Activated T-cell treated with anti-CD3 and anti-CD28 coated beads, Interleukin-2, amount 50 U/mL, for 24 hours (primary cell): Measurements from ENCODE around the gene RNF152.

ENCODE experiments used
- DNase-seq: peaks from one replicate; pipeline ENCODE4 v3.0.0-alpha.2; 2020
- H3K27ac Mint-ChIP-seq: 2 replicates; pipeline ENCODE4 v1.8.0; 2020; ENCODE audit warnings: mild to moderate bottlenecking, mixed read lengths
- H3K27me3 Mint-ChIP-seq: 2 replicates; pipeline ENCODE4 v1.8.0; 2020; ENCODE audit warnings: mixed read lengths
- H3K36me3 Mint-ChIP-seq: 2 replicates; pipeline ENCODE4 v1.8.0; 2020; ENCODE audit warnings: low read depth, mixed read lengths
- H3K4me1 Mint-ChIP-seq: 2 replicates; pipeline ENCODE4 v1.8.0; 2020; ENCODE audit warnings: low read depth, mixed read lengths
- H3K4me3 Mint-ChIP-seq: 2 replicates; pipeline ENCODE4 v1.8.0; 2020; ENCODE audit warnings: mild to moderate bottlenecking, moderate library complexity, mixed read lengths
- H3K9me3 Mint-ChIP-seq: 2 replicates; pipeline ENCODE4 v1.8.0; 2020; ENCODE audit warnings: mixed read lengths

Gene RNF152

DNA sequence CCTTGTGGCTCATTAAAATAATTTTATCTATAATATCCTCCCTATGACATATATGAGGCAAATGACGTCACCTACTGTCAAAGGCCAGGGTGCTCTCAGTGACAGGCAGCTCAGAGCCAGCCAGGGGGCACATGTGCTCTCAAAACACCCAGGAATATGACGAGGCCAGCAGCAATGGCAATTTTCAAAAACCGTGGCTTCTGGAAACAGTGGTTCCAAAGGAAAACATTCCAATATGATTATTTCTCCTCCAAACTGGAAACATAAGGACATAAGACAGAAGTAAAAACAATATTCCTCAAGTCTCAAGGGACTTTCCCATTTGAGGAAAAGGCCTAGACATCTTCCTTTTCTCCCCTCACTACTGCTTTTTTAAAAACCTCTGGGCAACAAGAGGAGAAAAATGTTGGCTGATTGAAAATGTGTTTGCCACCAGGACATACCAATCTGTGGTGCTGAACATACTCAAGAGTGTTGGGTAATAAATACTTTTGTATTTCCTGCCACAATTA is 40.8 kb downstream of the RNF152 start:
- Mint-ChIP-seq H3K36me3 (no peaks in the 10 kb centered on the region), H3K27ac (no peak overlapping the region), H3K4me1 (no peaks in the 10 kb centered on the region), H3K27me3 (peaks cover 8% of the 10 kb centered on the region), H3K9me3 (no peaks in the 10 kb centered on the region), H3K4me3 (no peak overlapping the region)
- DNase-seq = no peak

DNA sequence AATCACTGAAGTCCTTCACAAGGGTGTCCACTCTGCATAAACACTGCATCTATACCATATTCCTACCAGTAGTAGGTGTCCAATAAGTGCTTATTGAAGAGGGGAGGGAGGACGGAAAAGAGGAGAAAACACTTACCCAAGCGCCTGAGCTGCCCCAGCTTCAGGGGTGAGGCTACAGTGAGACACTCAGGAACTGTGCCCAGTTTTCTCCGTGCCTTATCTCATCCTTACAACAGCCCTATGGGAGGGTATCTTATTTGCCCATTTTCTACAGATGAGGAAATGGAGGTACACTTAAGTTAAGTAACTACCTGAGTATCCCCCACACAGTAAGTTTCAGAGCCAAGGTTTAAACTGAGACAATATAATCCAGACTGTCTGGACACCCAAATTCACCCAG is 41.5 kb downstream of the RNF152 start:
- H3K27me3 Mint-ChIP-seq = peaks cover 8% of the 10 kb centered on the region
- no peak for DNase-seq
- no peaks in the 10 kb centered on the region for H3K4me1 Mint-ChIP-seq
- no peaks in the 10 kb centered on the region for H3K36me3 Mint-ChIP-seq
- no peak overlapping the region for H3K4me3 Mint-ChIP-seq
- H3K27ac Mint-ChIP-seq = no peak overlapping the region
- H3K9me3 Mint-ChIP-seq = no peaks in the 10 kb centered on the region

DNA sequence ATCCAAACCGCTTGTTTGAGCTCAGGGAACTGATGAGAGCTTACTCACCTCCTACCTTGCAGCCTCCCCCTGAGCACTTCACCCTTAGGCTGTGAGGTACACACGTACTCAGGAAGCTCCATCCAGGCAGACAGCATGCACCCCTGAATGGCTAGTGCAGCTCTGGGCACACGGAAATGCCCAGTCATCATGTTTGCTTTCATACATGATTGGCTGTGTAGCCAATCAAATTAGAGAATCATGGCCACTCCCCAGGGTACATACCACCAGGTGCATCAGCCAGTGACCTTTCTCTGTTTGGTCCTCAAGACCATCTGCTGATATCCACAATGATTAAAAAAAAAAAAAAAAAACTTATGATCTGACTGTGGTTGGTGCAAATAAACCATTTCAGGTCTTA is 42.1 kb downstream of the RNF152 start:
- H3K9me3 Mint-ChIP-seq = no peaks in the 10 kb centered on the region
- H3K4me1 Mint-ChIP-seq = no peaks in the 10 kb centered on the region
- H3K27ac Mint-ChIP-seq = no peak overlapping the region
- no peak overlapping the region for H3K4me3 Mint-ChIP-seq
- no peaks in the 10 kb centered on the region for H3K36me3 Mint-ChIP-seq
- DNase-seq = no peak
- H3K27me3 Mint-ChIP-seq = peaks cover 10% of the 10 kb centered on the region

DNA sequence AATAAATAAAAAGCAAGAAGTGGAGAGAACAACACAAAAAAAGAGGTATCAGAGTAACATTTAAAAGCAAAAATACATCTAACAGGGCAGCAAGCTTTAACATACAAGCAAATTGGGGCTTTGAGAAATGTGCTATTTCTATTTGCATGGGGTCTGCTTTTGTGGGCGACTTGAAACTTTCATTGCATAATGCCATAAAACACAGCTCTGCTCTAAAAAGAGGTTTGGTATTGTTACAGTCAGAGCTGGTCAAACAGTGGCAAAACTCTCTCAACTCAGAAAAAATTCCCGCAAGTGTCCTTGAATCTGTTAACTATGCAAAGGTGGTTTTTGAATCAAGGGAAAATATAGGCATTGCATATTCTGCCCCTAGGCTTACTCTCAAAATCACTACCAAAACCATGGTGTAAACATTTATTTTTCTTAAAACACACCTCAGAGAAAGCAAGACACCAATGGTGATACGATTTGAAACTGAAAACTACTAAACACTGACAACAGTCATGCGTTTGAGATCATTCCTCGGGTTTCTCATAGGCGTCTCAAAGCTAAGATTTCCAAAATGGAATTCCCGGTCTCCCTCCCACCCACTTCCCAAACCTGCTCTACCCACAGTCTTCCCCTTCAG is 45.5 kb downstream of the RNF152 start:
- peaks cover 10% of the 10 kb centered on the region for H3K27me3 Mint-ChIP-seq
- H3K9me3 Mint-ChIP-seq = no peaks in the 10 kb centered on the region
- H3K27ac Mint-ChIP-seq = no peak overlapping the region
- DNase-seq = no peak
- H3K36me3 Mint-ChIP-seq = no peaks in the 10 kb centered on the region
- H3K4me3 Mint-ChIP-seq = no peak overlapping the region
- H3K4me1 Mint-ChIP-seq = no peaks in the 10 kb centered on the region

DNA sequence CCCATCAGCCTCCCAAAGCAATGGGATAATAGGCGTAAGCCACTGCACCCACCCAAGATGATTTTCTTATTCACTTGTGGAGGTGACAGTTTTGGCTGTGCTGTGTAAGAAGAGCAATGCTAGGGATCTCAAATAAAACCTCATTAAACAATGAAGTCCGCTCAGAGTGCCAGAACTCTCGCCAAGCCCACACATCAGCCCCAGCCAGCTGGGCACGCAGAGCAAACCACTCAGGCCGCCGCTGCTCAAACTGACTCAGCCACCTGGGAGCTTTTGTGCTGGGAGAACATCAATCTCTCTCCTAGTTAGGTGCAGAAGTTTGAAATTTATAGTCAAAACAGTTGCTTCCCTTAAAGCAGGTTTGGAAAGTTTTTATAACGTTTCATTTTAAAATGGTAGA is 47.6 kb downstream of the RNF152 start:
- Mint-ChIP-seq H3K4me1 (no peaks in the 10 kb centered on the region), H3K27ac (no peak overlapping the region), H3K9me3 (no peaks in the 10 kb centered on the region), H3K4me3 (no peak overlapping the region), H3K27me3 (peaks cover 10% of the 10 kb centered on the region), H3K36me3 (no peaks in the 10 kb centered on the region)
- no peak for DNase-seq

DNA sequence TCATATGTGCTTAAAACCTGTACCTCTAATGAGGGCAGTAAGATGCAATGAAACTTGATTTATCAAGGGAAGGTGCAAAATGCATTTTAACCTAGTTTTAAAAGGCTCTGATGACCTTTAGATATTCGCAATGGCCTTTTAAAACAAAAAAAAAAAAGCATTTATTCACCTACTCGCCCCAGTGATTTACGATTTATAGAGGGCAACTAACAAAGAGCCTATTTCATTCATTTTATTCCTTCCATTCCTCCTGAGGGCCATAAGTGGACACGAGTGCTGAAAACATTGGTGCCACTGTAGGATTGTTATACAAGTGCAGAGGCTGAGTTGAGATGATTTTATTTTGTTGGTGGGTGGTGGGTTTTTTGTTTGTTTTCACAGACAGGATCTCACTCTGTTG is 48.1 kb downstream of the RNF152 start:
- no peak for DNase-seq
- Mint-ChIP-seq H3K27ac (no peak overlapping the region), H3K36me3 (no peaks in the 10 kb centered on the region), H3K4me1 (no peaks in the 10 kb centered on the region), H3K9me3 (no peaks in the 10 kb centered on the region), H3K4me3 (no peak overlapping the region), H3K27me3 (peaks cover 10% of the 10 kb centered on the region)

DNA sequence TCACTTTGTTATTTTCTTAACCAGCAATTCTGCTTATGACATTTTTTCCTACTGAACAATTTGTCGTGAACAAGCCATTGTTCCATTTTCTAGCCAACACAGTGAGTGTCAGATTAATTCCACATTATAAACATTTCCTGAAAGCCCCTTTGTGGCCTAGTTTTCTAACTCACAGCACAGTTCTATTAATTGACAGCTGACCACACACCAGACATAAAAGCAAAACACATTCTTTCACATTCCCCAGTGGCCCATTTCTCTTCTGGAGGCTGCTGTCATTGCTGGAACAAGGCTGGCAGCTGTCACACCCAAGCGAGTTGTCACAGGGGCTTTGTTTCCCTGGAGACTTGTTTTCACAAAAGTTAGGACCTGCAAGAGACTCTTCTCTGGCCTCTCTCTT is 50.7 kb downstream of the RNF152 start:
- Mint-ChIP-seq H3K4me1 (no peaks in the 10 kb centered on the region), H3K4me3 (no peak overlapping the region), H3K36me3 (no peaks in the 10 kb centered on the region), H3K27me3 (peaks cover 5% of the 10 kb centered on the region), H3K9me3 (no peaks in the 10 kb centered on the region), H3K27ac (no peak overlapping the region)
- DNase-seq = no peak

DNA sequence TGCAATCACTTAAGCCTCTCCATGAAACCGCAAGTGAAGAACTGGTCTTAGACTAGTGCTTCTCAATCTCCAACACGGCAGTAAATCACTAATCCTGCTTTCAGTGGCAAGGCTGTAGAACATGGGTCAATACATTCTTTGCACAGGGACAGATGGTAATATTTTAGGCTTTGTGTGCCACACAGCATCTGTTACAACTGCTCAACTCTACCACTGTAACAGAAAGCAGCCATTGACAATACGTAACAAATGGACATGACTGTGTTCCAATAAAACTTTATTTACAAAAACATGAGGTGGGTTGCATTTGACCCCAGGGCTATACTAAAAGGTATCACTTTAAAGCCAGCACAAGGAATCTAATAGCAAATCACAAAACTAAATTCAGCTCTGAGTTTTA is 51.1 kb downstream of the RNF152 start:
- no peak overlapping the region for H3K4me3 Mint-ChIP-seq
- no peaks in the 10 kb centered on the region for H3K9me3 Mint-ChIP-seq
- no peaks in the 10 kb centered on the region for H3K4me1 Mint-ChIP-seq
- peaks cover 5% of the 10 kb centered on the region for H3K27me3 Mint-ChIP-seq
- no peak for DNase-seq
- H3K36me3 Mint-ChIP-seq = no peaks in the 10 kb centered on the region
- H3K27ac Mint-ChIP-seq = no peak overlapping the region

DNA sequence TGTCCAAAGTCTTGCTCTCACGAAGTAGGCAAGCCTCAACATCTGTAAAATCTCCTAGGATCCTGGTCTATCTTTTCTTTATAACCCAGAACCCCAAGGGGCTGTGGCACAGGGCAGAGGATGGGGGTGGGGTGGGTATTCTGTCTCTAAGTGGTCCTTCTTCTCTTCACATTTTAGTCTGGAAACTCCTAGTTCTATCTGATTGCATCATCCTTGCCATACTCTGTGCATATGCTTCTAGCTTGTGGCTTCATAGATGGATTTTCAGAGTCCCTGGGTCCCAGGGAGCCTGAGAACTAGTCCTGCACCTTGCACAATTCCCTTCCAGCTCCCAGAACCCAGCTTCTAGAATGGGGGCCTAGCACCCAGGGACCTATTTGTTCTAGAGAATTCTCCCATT is 52.5 kb downstream of the RNF152 start:
- peaks cover 3% of the 10 kb centered on the region for H3K27me3 Mint-ChIP-seq
- H3K4me3 Mint-ChIP-seq = no peak overlapping the region
- no peaks in the 10 kb centered on the region for H3K36me3 Mint-ChIP-seq
- DNase-seq = no peak
- H3K4me1 Mint-ChIP-seq = no peaks in the 10 kb centered on the region
- no peaks in the 10 kb centered on the region for H3K9me3 Mint-ChIP-seq
- H3K27ac Mint-ChIP-seq = no peak overlapping the region

DNA sequence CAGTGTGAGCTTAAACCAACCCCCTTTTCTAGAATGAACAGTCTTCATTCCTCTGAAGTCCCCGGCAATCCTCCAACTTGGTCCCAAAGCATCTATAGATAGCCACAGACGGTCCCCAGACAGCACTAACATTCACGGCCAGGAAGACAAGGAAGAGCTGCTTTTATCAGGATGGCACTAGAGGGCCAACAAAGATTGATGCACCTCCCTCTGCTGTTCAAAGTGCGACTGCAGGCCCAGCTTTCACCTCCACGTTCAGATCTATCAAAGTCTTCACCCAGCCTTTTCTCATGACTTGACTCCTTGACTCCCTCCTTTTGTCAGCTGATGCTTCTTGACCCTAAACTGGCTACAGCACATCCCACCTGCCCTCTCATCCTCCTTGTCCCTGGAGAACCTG is 54.3 kb downstream of the RNF152 start:
- DNase-seq = no peak
- H3K9me3 Mint-ChIP-seq = no peaks in the 10 kb centered on the region
- no peak overlapping the region for H3K27ac Mint-ChIP-seq
- H3K4me3 Mint-ChIP-seq = no peak overlapping the region
- no peaks in the 10 kb centered on the region for H3K27me3 Mint-ChIP-seq
- H3K4me1 Mint-ChIP-seq = peaks cover 9% of the 10 kb centered on the region
- H3K36me3 Mint-ChIP-seq = no peaks in the 10 kb centered on the region

DNA sequence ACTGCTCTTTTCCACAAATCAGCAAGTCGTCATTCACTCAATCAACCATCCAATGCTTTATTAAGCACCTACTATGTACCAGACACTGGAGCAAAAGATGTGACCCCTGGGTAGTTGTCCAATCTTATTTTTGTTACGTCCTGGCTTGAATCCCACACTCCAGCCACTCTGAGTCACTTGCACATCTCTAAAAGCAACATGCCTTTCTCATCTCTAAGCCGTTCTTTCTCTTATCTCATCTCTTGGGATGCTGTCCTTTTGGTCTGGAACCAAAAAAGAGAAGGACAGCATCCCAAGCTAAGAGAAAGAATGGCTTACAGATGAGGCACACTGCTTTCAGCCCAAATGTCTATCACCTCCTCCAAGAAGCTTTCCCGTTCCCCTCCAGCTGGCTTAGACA is 58.8 kb downstream of the RNF152 start:
- H3K27ac Mint-ChIP-seq = no peak overlapping the region
- DNase-seq = no peak
- H3K4me3 Mint-ChIP-seq = no peak overlapping the region
- no peaks in the 10 kb centered on the region for H3K36me3 Mint-ChIP-seq
- H3K27me3 Mint-ChIP-seq = no peaks in the 10 kb centered on the region
- H3K9me3 Mint-ChIP-seq = no peaks in the 10 kb centered on the region
- H3K4me1 Mint-ChIP-seq = peaks cover 19% of the 10 kb centered on the region

DNA sequence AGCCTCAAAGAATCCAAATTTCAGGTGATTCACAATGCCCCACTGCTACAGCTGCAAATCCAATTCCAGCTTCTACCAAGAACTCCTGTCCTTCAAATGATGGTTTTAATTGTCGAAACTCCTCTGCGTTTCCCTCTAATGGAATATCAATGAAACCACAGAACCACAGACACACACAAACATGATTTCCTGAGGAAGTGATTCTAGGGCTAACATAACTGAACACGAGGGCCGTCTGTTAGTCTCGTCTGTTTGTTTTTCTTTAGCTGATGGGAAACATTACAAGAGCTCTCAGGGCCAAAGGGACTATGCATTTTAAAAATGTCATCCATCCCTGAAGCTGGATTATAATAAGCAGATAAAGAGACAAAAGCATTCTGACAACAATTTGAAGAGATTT is 59.4 kb downstream of the RNF152 start:
- Mint-ChIP-seq H3K4me3 (no peak overlapping the region), H3K36me3 (no peaks in the 10 kb centered on the region), H3K27ac (no peak overlapping the region), H3K27me3 (no peaks in the 10 kb centered on the region), H3K4me1 (peaks cover 19% of the 10 kb centered on the region), H3K9me3 (no peaks in the 10 kb centered on the region)
- no peak for DNase-seq

DNA sequence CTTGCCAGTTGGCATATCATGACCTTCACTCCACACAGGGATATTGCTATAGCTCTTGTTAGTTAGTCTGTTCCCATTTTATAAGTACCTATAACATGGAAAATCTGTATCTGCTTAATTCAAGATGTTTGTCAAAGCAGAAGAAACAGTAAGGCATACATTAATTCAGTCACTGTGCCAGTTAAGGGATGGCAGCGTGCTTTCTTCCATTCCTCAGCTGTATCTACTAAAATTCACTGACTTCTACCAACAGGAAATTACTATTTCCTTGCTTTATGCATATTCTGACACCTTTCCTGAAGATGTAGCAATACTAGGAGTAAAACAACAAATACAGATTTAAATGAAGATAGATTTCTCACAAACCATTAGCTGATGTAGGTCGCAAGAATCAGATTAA is 59.9 kb downstream of the RNF152 start:
- no peak for DNase-seq
- no peak overlapping the region for H3K4me3 Mint-ChIP-seq
- no peaks in the 10 kb centered on the region for H3K9me3 Mint-ChIP-seq
- no peaks in the 10 kb centered on the region for H3K36me3 Mint-ChIP-seq
- no peaks in the 10 kb centered on the region for H3K27me3 Mint-ChIP-seq
- peaks cover 19% of the 10 kb centered on the region for H3K4me1 Mint-ChIP-seq
- no peak overlapping the region for H3K27ac Mint-ChIP-seq

DNA sequence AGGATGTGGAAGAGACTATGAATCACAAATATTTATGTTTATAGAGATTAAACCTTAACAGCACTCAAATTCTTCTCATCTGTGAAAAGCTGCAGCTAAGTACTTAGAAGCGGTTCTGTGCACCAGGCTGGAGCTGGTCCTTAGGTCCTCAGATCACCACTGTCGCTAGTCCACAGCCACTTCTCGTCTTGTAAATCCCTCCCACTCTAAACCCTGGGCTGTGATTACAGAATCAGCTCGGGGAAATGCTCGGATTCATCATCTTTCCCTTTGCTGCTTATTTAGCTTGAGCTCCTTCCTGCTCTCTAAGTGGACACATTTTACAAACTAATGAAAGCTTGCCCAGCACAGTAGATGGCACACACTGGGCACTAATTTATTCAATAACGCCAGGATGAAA is 61.7 kb downstream of the RNF152 start:
- no peak overlapping the region for H3K4me3 Mint-ChIP-seq
- H3K36me3 Mint-ChIP-seq = no peaks in the 10 kb centered on the region
- H3K9me3 Mint-ChIP-seq = no peaks in the 10 kb centered on the region
- no peaks in the 10 kb centered on the region for H3K27me3 Mint-ChIP-seq
- no peak for DNase-seq
- no peak overlapping the region for H3K27ac Mint-ChIP-seq
- peaks cover 19% of the 10 kb centered on the region for H3K4me1 Mint-ChIP-seq

DNA sequence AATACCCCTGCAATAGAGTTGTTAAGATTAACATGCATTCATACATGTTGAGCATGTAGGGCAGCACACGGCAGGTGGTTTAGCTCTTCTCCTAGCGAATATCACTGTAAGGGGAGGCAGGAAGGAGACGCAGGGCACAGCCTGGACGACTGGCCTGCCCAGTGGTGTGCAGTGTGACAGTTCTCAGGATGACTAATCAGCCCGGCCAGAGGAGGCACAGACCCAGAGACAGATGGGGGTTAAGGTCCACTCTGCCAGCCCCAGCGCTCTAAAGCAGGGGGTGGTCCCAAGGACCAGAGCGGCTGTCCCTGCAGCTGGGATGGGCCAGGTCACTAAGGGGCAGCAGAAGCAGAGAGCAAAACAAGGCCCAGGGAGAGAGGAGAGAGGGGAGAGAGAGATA is 63.7 kb downstream of the RNF152 start:
- Mint-ChIP-seq H3K9me3 (no peaks in the 10 kb centered on the region), H3K36me3 (no peaks in the 10 kb centered on the region), H3K27ac (no peak overlapping the region), H3K27me3 (no peaks in the 10 kb centered on the region), H3K4me1 (peaks cover 17% of the 10 kb centered on the region), H3K4me3 (no peak overlapping the region)
- no peak for DNase-seq

DNA sequence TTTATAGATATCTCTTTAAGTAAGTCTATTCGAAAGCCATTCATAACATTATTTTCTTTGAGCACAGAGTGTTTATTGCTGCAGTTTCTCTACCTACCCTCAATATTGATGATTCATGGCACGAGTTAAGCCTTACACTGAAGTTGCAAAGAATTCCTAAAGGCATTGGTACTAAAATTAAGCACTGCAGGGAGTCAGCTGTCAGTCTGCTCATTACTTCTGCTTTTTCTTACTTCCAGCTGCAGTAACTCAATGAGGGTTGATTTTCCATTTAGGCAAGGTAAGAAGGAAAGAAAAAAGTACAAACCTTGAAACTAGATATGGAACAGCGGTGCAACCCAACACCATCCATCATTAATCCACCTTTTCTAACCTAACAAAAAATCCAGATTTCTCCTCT is 65.2 kb downstream of the RNF152 start:
- Mint-ChIP-seq H3K4me1 (peaks cover 1% of the 10 kb centered on the region), H3K9me3 (no peaks in the 10 kb centered on the region), H3K4me3 (no peak overlapping the region), H3K27ac (no peak overlapping the region), H3K27me3 (no peaks in the 10 kb centered on the region), H3K36me3 (no peaks in the 10 kb centered on the region)
- no peak for DNase-seq
